Measurements from ENCODE around the gene STRN3.

STRN3 gene

DNA sequence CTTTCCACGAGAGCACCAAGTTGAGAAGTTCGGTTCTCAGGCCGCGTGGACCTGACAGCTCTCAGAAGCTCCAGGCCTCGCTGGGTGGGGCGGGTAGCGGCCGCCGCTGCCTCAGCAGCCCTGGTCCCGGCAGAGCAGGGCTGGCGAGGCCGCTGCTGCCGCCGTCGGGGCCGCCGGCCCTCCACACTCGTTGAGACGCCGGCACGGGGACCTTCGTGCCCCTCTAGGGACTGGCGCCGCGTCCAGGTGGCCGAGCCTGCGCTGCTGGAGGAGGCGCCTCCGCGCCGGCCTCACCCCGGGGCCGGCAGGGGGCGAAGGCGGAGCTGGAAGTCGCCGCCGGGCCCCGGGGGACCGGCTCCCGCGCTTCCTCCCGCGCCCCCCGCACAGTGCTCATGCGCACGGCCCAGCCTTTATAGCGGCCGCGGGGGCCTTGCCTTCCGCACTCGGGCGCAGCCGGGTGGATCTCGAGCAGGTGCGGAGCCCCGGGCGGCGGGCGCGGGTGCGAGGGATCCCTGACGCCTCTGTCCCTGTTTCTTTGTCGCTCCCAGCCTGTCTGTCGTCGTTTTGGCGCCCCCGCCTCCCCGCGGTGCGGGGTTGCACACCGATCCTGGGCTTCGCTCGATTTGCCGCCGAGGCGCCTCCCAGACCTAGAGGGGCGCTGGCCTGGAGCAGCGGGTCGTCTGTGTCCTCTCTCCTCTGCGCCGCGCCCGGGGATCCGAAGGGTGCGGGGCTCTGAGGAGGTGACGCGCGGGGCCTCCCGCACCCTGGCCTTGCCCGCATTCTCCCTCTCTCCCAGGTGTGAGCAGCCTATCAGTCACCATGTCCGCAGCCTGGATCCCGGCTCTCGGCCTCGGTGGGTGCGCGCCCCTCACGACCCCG lies 151.8 kb downstream of the STRN3 start, which contains the start of gene COCH:
Gene COCH (plus strand): TSS at position 440 of the 879 bp plus-strand sequence. CDS start 380 bp downstream, at position 820.
- DNase-seq (ENCODE audit: low read depth in 2 of 2) = no peak

DNA sequence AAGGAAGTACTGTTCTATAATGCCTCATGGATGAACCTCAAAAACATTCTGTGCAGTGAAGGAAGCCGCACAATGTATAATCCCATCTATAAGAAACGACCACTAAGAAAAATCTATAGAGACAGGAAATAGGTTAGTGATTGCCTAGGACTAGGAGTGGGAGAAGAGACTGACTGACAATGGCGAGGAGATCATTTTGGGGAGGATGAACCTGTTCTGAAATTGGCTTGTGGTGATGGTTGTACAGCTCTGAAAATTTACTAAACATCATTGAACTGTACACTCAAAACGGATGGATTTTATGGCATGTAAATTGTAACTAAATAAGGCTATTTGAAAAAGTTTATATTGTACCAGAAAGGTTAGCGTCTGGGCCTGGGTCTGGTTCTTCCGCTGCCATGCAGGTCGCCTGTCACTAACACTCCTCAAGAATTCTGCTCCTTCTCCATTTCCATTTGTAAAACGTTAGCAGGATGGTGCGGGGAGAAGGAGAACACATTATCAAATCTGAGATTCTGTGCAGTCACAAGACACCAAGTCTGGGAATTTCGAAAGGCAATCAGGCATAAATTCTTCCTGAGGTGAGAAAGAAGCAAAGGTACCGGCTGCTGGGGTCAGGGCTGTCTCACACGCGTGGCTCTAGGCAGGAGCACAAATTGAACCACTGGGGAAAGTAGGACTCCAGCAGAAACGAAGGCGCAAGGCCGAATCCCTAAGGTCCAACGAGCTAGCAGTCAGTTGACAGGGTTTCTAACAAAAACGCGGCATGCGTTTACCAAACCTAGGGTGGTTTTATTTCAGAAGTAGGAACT lies 152.7 kb downstream of the STRN3 start:
- DNase-seq (ENCODE audit: low read depth in 2 of 2) = no peak

DNA sequence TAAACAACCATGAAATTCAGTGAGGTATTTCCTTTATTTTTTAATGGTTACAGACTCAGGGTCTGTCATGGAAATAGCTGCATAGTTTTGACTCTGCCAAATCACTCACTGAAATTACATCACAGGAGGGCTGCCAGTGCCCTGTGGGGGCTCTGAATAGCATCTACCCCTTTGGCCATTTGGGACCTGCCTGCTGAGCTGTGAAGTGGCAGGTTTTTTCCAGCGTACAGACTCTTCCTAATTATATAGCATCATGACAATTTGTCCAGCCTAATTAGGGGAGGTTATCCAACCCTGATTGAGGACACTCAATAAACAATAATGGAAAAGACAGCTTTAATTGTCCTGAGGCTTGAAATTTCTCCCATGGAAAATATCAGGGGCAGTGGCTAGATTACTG lies 153.6 kb downstream of the STRN3 start:
- no peak for DNase-seq (ENCODE audit: low read depth in 2 of 2)

DNA sequence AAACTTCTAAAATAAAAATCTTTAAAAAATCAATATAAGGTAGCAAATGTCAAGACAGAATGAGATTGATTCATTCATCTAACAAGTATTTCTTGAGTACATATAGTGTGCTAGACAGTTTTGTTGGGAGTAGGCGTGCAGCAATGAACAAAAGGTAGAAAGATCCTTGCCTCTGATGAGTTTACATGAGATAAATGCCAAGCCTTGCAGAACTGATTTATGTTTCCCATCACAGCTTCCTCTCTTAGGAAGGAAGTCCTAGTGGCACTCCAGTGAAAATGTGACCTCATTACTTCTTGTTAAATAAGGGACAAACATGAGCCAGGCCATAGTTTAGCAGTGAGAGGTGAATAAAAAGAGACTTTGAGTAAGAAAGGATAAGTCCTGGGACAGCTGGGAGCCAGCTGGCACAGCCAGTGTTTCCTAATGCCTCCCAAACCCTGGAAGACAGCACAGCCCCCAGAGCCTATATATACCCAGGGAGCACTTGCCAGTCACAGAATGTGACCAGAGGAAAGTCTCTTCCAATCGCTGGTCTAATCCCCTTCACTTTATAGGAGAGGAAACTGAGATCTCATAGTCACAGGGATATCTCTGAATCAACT lies 156.5 kb downstream of the STRN3 start:
- DNase-seq (ENCODE audit: low read depth in 2 of 2) = no peak

DNA sequence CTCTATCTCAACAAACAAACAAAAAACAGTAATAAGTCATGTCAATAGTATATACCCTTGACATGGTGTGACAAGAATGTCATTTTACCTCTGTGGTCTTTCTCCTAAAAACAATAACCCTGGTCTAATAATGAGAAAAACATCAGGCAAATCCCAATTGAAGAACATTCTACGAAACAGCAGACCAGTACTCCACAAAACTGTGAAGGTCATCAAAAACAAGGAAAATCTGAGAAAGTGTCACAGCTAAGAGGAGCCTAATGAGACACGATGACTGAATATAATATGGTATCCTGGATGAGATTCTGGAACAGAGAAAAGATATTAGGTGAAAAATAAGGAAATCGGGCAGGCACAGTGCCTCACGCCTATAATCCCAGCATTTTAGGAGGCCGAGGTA lies 157.4 kb downstream of the STRN3 start:
- DNase-seq (ENCODE audit: low read depth in 2 of 2) = no peak

DNA sequence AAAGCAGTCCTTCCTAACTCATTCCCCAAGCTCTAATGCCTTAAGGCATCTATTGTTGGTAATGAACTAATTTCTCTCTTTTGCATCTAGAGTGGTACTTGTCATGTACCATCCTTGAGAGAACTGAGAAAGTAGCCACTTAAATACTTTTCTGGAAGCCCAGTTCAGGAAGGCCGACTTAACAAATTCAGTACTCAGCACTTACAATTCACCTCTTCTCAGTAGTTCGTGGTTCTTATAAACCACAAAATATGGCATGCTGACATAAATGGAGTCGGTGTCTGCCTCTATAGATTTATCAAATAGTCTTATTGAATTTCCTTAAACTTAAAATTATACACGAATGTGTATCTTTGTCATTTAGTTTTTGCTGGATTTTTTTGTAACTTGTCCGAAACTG lies 161.2 kb downstream of the STRN3 start:
- no peak for DNase-seq (ENCODE audit: low read depth in 2 of 2)

DNA sequence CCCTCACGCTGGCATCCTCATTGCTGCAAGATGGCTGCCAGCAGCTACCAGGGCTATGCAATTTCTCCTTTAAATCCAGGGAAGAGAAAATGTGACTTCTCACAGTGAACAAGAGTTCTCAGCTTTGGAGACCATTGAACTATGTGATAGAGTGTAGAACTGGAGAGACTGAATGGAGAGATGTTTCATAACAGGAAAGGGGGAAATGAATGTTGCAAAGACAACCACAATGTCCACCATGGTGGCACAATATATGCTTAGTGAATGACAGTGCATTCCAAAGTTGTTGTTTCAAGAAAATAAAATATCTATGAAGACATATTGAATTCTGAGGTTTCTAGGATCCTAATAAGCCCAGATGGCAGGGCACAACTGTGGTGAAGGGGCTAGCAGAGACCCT lies 165.0 kb downstream of the STRN3 start:
- DNase-seq (ENCODE audit: low read depth in 2 of 2) = no peak

DNA sequence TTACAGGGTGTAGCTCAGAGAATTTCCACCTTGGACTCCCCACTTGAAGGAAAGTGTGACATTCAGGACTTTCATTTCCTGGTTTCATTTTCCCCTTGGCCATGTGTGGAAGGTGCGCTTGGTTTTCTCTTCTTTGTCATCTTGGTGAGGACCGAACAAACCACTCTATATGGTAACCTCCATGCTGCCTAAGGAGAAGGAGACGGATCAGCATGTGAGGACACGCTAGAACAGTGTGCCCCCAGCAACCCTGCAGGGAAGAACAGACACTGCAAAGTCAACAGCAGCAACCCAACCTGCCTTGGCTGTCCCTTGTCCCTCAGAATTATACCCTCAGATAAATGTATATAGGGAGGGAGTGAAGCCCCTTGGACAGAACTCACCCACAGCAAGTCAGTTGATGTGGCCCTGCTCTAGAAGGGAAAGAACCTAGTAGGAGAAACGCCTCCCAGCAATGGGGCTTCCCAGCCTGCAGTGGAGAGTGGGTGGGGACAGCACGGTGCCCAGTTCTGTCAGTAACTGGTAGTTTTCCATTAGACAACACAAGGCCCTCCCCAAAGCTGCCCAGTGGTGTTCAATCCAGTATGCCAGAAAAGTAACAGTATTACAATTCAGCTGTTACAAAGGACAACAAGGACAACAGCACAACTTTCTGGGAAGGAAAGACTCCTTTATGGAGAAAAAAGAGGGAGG lies 170.7 kb downstream of the STRN3 start:
- DNase-seq (ENCODE audit: low read depth in 2 of 2) = no peak

DNA sequence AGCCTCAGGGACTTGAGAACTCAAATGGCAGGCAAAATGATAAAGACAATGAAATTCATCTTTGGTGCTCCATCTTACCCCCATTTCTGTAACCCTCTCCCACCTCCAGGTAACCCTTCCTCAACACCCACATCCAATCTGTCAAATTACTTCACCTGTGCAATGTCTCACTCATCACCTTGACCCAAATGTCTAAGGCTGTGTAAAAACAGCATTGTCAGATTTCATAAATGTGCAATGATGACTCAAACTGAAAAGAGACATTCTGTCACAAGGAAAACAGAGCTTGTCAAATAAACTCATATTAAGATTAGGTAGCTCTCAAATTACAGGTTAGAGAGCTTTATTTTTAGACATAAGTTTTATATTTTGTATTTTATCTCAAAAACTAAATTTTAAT lies 171.7 kb downstream of the STRN3 start:
- no peak for DNase-seq (ENCODE audit: low read depth in 2 of 2)

DNA sequence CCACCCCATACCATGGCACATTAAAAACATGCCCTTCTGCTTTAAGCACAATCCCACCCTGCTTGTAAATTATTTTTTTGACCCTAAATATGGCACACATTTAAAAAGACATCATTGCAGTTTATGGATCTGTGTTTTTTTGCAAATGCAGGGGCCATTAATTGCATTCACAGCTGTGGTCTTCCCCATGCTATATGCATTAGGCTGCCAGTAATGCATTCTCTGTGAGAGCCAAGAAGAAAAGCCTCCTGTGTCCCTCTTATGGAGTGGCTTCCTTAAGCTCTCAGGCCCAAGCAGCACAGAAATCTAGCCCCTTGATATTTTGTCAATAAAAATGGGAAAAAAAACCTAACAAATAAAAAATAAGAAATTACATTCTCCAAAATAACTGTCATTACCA lies 172.2 kb downstream of the STRN3 start:
- no peak for DNase-seq (ENCODE audit: low read depth in 2 of 2)

DNA sequence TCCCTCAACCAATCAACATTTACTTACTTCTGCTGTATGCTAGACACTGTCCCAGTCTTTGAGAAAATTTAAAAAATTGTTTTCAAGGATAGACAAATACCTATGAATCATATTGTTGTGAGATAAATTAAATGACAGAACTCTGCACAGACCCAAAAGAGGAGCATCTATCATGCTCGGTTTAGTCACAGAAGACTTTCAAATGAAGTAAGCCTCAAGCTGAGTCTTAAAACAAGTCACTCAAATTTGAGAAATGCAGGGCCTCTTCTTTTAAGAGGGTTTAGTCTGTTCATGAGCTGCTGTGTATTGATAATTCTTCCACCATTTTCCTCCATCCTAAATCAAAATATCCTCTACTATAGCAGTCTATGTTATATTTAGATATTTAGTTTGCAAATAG lies 176.2 kb downstream of the STRN3 start:
- DNase-seq (ENCODE audit: low read depth in 2 of 2) = no peak

DNA sequence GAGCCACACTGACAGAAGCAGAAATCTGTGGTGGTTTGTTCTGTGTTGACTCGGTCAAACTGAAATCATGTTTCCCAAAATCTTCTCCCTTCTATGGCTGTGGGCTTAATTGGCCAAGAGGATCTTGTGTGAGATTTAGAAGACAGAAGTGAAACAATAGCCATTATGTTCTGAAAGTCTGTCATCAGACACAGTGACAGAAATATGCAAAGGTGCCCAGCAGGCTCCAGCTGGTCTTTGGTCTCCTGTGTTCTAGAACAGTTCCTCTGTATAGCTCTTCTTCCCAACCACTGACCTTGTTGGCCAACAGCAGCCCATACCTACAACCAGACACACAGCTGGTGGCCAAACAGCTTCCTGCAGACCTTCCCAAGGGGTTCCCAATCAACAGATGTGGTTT lies 176.8 kb downstream of the STRN3 start:
- no peak for DNase-seq (ENCODE audit: low read depth in 2 of 2)

DNA sequence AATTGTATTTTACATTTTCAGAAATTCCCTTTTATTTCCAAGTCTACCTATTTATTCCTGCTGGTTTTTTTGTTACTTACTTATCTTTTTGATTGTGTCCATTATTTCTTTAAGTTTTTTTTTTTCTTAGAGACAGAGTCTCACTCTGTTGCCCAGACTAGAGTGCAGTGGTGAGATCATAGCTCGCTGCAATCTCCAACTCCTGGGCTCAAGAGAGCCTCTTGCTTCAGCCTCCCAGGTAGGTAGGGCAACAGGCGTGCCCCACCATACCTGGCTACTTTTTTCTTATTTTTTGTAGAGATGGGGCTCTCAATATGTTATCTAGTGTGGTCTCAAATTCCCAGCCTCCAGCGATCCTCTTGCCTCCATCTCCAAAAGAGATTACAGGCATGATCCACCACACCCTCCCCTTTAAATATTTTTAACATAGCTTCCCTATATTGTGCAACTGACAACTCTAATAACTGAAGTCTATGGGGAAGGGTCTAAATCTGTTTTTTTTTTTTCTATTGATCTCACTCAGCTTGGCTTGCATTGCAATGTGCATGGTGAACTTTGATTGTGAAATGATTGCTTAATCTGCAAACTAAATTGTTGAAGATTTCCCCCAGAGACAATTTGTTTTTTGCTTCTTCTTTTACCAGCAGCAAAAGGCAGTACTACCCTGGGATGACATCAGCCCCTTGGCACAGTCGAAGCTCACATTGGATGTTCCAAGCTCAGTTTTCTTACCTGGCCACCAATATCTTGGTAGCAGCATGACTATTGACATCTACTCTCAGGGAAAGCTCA lies 177.5 kb downstream of the STRN3 start:
- DNase-seq (ENCODE audit: low read depth in 2 of 2) = no peak
